ENCODE data around the gene EPPIN.

GRCh38 chr20:45506398-45506797 is 40.8 kb downstream of the EPPIN start:
- TF ChIP-seq CTCF (IDR thresholded peaks at IDR 0.05) (no peak), POLR2A (IDR thresholded peaks at IDR 0.05) (no peak)

Data from right lobe of liver (tissue), 4 donors.